Endothelial cell of umbilical vein (primary cell): ENCODE results near the gene PRRC2C. TPM values are rescaled to one million over a fixed set of nuclear protein-coding genes. Genes with fewer than 3 reads are reported as not detected.

Experiments
- BruUV-seq: library from RNA; stranded (reverse); fragments of 400-500 nt; replicated peaks from 2 replicates; lab custom pipeline; 2021; lab: Mats Ljungman, UMichigan
- CTCF ChIA-PET: fragments of 300-600, 350-600 bp; sonication (Branson Sonifier 250); formaldehyde crosslinking; loops from one replicate; lab custom pipeline; 2021; ENCODE audit warnings: antibody characterized with exemption, inconsistent platforms; lab: Charles Lee
- POLR2A ChIA-PET: fragments of 300-600, 350-600 bp; sonication (Branson Sonifier 250); formaldehyde crosslinking; loops from one replicate; lab custom pipeline; 2021; ENCODE audit warnings: antibody characterized with exemption, inconsistent platforms; lab: Charles Lee
- DNase-seq: peaks from one replicate; pipeline ENCODE4 v3.0.0-alpha.2; 2011; ENCODE audit warnings: low read depth, low spot score
- FAIRE-seq: peaks from 2 replicates; lab custom pipeline; 2011; peaks lifted over from hg19 to GRCh38; lab: Jason Lieb, UNC
- H2AFZ ChIP-seq: 2 replicates; pipeline ENCODE4 v1.6.0; 2012; ENCODE audit warnings: low read depth, low read length, control low read depth, inconsistent platforms
- H3K27ac ChIP-seq: 2 replicates; pipeline ENCODE4 v1.5.1; 2011; ENCODE audit warnings: low read depth, mild to moderate bottlenecking, control low read depth, low read length, moderate library complexity; ENCODE audit not compliant: insufficient read depth
- H3K27me3 ChIP-seq, 2 experiments: 2 replicates each; pipeline versions ENCODE4 v1.6.0 to v1.6.1; 2011; ENCODE audit warnings: low read length in 2 of 2, mixed read lengths in 1 of 2; ENCODE audit not compliant: control insufficient read depth in 2 of 2, insufficient read depth in 2 of 2
- H3K36me3 ChIP-seq, 2 experiments: 2 replicates in 1 of 2; 3 replicates in 1 of 2; pipeline ENCODE4 v1.5.1; 2011; ENCODE audit warnings: low read length in 2 of 2, mild to moderate bottlenecking in 1 of 2, moderate library complexity in 1 of 2; ENCODE audit not compliant: control insufficient read depth in 2 of 2, insufficient read depth in 2 of 2; ENCODE audit errors: extremely low read depth in 1 of 2
- H3K4me1 ChIP-seq: 3 replicates; pipeline ENCODE4 v1.5.1; 2011; ENCODE audit warnings: mild to moderate bottlenecking, low read length; ENCODE audit not compliant: control insufficient read depth, insufficient read depth; ENCODE audit errors: extremely low read depth
- H3K4me2 ChIP-seq: 2 replicates; pipeline ENCODE4 v1.6.1; 2011; ENCODE audit warnings: low read length, control low read depth, mixed read lengths; ENCODE audit not compliant: insufficient read depth
- H3K4me3 ChIP-seq, 3 experiments: fragments of 200-600 bp in 1 of 3; sonication (generic), shearing (Covaris generic) in 1 of 3; replicated peaks in 1 of 3; 2 replicates each; pipeline ENCODE4 v1.5.1; 2011 to 2016; ENCODE audit warnings: control low read depth in 3 of 3, low read length in 3 of 3, mild to moderate bottlenecking in 2 of 3, inconsistent platforms in 1 of 3, low read depth in 1 of 3, moderate library complexity in 1 of 3; ENCODE audit not compliant: insufficient read depth in 1 of 3
- H3K79me2 ChIP-seq: 2 replicates; pipeline ENCODE4 v1.6.0; 2012; ENCODE audit warnings: low read length, inconsistent platforms; ENCODE audit not compliant: control insufficient read depth, insufficient read depth
- H3K9ac ChIP-seq: replicated peaks from 2 replicates; pipeline ENCODE3; 2011; ENCODE audit warnings: low read length, control low read depth; ENCODE audit not compliant: insufficient read depth; ENCODE audit errors: extremely low read depth
- H3K9me1 ChIP-seq: replicated peaks from 3 replicates; pipeline ENCODE4 v1.6.0; 2011; ENCODE audit warnings: mild to moderate bottlenecking, low read length; ENCODE audit not compliant: control insufficient read depth, insufficient read depth; ENCODE audit errors: extremely low read depth
- H3K9me3 ChIP-seq: replicated peaks from 2 replicates; pipeline ENCODE4 v1.5.1; 2012; ENCODE audit warnings: low read length, inconsistent platforms; ENCODE audit not compliant: control insufficient read depth, insufficient read depth
- H4K20me1 ChIP-seq: replicated peaks from 2 replicates; pipeline ENCODE3; 2011; ENCODE audit warnings: mild to moderate bottlenecking, low read length; ENCODE audit not compliant: control insufficient read depth, insufficient read depth; ENCODE audit errors: extremely low read depth
- CTCF ChIP-seq, 2 donors: IDR thresholded peaks; 1 replicate in 1 of 2; 2 replicates in 1 of 2; pipeline ENCODE4 v1.5.1; 2011; ENCODE audit warnings: low read length in 2 of 2, mild to moderate bottlenecking in 2 of 2, moderate library complexity in 2 of 2, control low read depth in 1 of 2, inconsistent platforms in 1 of 2, low read depth in 1 of 2; ENCODE audit not compliant: insufficient read depth in 1 of 2; ENCODE audit errors: extremely low read depth in 1 of 2
- EZH2 ChIP-seq: IDR thresholded peaks from 2 replicates; pipeline ENCODE4 v1.6.1; 2012; ENCODE audit warnings: borderline replicate concordance, low read depth, mild to moderate bottlenecking, moderate library complexity, low read length, inconsistent platforms; ENCODE audit not compliant: severe bottlenecking
- FOS ChIP-seq: IDR thresholded peaks from 2 replicates; pipeline ENCODE4 v1.6.1; 2011; ENCODE audit warnings: mild to moderate bottlenecking, low read length, moderate library complexity, borderline replicate concordance; ENCODE audit not compliant: insufficient read depth
- GATA2 ChIP-seq: IDR thresholded peaks from 2 replicates; pipeline ENCODE4 v1.7.0; 2011; ENCODE audit warnings: low read depth, mild to moderate bottlenecking, moderate library complexity, mixed read lengths, low read length; ENCODE audit not compliant: insufficient read length, insufficient read depth
- JUN ChIP-seq: IDR thresholded peaks from 2 replicates; pipeline ENCODE4 v1.6.1; 2011; ENCODE audit warnings: borderline replicate concordance, low read depth; ENCODE audit not compliant: insufficient read length, insufficient read depth
- MAX ChIP-seq: IDR thresholded peaks from 2 replicates; pipeline ENCODE4 v1.6.1; 2011; ENCODE audit not compliant: insufficient read depth, insufficient read length
- MYC ChIP-seq: IDR thresholded peaks from one replicate; pipeline ENCODE4 v1.6.1; 2011; ENCODE audit warnings: mild to moderate bottlenecking, low read depth, low read length
- POLR2A ChIP-seq: IDR thresholded peaks from 2 replicates; pipeline ENCODE4 v1.6.1; 2012; ENCODE audit warnings: low read depth, mild to moderate bottlenecking, control low read depth, low read length
- POLR2AphosphoS5 ChIP-seq: IDR thresholded peaks from 2 replicates; pipeline ENCODE4 v1.6.1; 2012; ENCODE audit warnings: low read depth, mild to moderate bottlenecking, control low read depth, low read length, moderate library complexity; ENCODE audit not compliant: insufficient read depth
- dilution Hi-C: fragments of 300-500 bp; cut with MboI; formaldehyde crosslinking; loops from one replicate; pipeline ENCODE4 v1.15.0; 2019; ENCODE audit warnings: low sequenced_read_pairs; ENCODE audit not compliant: extremely low pct_ligation_motif_present
- intact Hi-C: fragments of 100-400 bp; cut with micrococcal nuclease; formaldehyde crosslinking; loops from one replicate; pipeline ENCODE4 v1.10.0; 2022
- polyA plus RNA-seq, 4 experiments: library from polyadenylated mRNA; depleted of rRNA in 3 of 4; stranded (reverse) in 3 of 4; unstranded in 1 of 4; fragments of >200 nt; gene quantifications; 2 replicates each; pipeline versions ENCODE4 v1.2.1 to v1.2.3, GENCODE V29; 2011 to 2012; ENCODE audit warnings: missing spikeins in 1 of 4
- total RNA-seq: library from RNA; stranded (reverse); gene quantifications from 2 replicates; pipeline ENCODE4 v1.2.3, GENCODE V29; 2021

PRRC2C gene
- total and polyA plus RNA-seq, 2 donors (not counting 3 experiments of a cell fraction or from before 2014, with no cell fraction given) = 65.7 to 199 TPM

GRCh38 chr1:171515299-171515698 lies 30.0 kb downstream of the PRRC2C start:
- BruUV-seq = no TSS peak
- no peak overlapping the region for H3K4me2 ChIP-seq
- H3K4me3 ChIP-seq = no peak overlapping the region
- FAIRE-seq (no peak), DNase-seq (no peak)
- TF ChIP-seq GATA2 (no peak), EZH2 (no peak), CTCF (IDR thresholded peaks at IDR 0.05; ENCODE audit: extremely low read depth in 1 of 2, insufficient read depth in 1 of 2, low read depth in 1 of 2, low read length in 2 of 2) (no peak), MAX (no peak), POLR2AphosphoS5 (no peak), FOS (no peak), POLR2A (no peak), MYC (no peak), JUN (no peak)
- no peak overlapping the region for H3K9ac ChIP-seq
- no peak overlapping the region for H2AFZ ChIP-seq
- peaks cover 56% of the 10 kb centered on the region for H3K79me2 ChIP-seq
- no peak overlapping the region for H3K27ac ChIP-seq
- ChIA-PET POLR2A (no interaction called here), CTCF (interaction anchor here (1.2 to 1.5 kb wide), 3 partner anchors 14 to 202 kb away, joined by 3 to 12 read pairs (median 4); partner anchors contain the start of genes FMO4 and PRRC2C)
- peaks cover 20% of the 10 kb centered on the region for H4K20me1 ChIP-seq
- H3K27me3 ChIP-seq = no peaks in the 10 kb centered on the region
- intact Hi-C loops = no loop called here
- H3K4me1 ChIP-seq = no peaks in the 10 kb centered on the region
- peaks cover 16% of the 10 kb centered on the region in 2 experiments for H3K36me3 ChIP-seq
- no peaks in the 10 kb centered on the region for H3K9me1 ChIP-seq
- no peaks in the 10 kb centered on the region for H3K9me3 ChIP-seq
- dilution Hi-C loops = no loop called here
